Measurements from ENCODE around the gene KLHL29.

KLHL29 gene

DNA sequence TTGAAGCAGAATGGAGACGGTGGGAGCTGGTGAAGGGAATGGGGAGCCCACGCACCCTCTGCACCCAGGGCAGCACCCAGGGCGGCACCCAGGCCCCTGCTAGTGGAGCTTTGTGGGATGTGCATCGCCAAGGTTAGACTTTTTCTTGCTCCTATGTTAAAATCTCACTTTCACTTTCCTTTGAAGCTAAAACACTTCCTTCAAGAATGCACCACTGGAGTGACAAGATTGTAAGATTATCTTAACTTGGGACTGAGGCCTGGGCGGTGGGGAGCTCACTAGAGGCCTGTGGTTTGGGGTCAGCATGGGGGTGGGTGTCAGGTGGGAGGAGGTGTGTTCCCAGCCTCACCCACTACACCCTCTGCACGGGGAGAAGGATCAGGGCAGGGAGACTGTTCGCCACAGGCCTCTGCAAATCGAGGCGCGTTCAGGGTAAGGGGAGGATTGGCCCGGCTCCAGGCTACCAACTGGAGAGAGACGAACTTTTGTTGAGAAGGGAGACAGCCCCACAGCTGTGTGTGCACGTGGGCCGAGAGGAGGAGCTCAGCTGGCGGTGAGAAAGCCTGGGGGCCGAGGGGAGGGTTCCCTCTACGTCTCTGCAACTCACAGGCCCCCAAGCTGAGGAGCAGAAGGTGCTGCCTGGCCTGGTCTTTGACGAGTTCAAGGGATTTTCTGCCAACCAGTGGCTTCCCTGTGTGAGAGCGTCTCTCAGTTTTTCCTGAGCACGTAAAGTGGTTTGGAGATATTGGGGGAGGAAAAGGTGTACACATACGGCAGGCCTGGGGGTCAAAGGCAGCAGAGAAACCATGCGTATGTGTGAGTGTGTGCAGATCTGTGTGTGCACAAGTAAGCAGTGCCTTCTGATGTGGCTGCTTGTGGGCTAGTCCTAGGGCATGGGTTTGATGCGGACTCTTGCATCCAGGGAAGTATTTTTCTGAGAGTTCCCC is 147.7 kb downstream of the KLHL29 start:
- no peak for DNase-seq (ENCODE audit: low read depth)

- DNase-seq (ENCODE audit: low read depth): no peak
Observed at GRCh38 chr2:23533338-23533695, 148.3 kb downstream of the KLHL29 start.

- no peak for DNase-seq (ENCODE audit: low read depth)
Observed at GRCh38 chr2:23534771-23535170, 149.8 kb downstream of the KLHL29 start.

DNA sequence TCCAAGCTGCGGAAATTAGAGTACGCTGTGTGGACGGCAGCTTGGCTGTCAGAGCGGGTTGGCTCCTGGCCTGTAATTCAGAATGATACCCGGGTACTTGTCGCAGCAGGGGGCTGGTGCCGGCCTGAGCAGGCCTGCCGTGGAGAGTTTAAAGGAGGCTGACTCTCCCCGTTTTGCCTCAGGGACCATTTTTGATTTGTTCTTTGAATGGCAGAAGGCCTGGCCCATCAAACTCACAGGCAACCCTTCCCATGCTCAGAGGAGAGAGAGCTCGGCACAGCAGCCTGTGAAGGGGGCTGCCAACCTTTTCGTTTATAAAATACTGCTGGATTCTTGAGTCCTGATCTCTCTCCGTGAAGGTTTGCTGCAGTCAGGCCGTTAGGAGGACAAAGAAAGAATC is 151.3 kb downstream of the KLHL29 start:
- DNase-seq (ENCODE audit: low read depth): no peak

GRCh38 chr2:23537991-23538390 is 153.0 kb downstream of the KLHL29 start:
- no peak for DNase-seq (ENCODE audit: low read depth)

DNA sequence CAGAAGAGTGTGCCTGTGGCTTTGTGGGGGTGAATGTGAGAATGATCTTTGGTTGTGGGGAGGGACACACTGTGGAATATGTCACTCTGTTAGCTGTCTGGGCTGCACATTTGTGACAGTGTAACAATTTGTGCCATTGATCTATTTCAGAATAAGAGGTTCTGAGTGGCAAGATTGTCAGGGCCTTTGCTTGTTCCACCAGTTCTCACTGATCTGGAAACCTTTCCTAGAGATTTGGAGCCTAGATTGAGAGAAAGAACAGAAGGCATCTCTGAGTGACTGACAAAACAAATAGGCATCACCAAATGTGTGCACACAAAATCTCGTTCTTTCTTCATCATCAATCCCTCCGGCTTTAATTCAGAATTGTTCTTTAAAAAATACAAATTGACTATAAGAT is 153.6 kb downstream of the KLHL29 start:
- no peak for DNase-seq (ENCODE audit: low read depth)

DNA sequence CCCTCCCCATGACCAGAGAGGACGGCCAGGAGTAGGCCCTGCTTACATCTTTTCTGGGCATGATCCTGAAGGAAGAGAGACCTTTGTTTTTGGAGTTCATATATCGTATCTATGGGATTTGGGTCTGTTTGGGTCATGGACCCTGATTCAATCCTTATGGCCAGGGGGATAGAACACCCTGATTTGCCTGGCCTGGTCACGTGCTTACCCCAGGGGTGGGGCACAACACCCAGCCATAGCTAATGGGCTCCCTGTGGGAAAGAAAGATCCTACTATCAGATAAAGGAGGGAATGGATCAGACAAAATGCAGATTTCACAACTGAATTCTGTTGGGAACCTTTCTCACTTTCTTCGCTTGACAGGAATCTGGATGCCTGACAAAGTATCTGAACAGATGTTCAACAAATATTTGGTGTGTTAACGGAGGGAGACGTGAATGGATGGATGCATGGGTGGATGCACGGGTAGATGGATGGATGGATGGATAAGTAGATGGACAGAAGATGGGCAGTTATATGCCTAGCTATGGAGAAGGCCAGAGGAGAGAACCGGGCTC is 155.9 kb downstream of the KLHL29 start:
- DNase-seq (ENCODE audit: low read depth): no peak

DNA sequence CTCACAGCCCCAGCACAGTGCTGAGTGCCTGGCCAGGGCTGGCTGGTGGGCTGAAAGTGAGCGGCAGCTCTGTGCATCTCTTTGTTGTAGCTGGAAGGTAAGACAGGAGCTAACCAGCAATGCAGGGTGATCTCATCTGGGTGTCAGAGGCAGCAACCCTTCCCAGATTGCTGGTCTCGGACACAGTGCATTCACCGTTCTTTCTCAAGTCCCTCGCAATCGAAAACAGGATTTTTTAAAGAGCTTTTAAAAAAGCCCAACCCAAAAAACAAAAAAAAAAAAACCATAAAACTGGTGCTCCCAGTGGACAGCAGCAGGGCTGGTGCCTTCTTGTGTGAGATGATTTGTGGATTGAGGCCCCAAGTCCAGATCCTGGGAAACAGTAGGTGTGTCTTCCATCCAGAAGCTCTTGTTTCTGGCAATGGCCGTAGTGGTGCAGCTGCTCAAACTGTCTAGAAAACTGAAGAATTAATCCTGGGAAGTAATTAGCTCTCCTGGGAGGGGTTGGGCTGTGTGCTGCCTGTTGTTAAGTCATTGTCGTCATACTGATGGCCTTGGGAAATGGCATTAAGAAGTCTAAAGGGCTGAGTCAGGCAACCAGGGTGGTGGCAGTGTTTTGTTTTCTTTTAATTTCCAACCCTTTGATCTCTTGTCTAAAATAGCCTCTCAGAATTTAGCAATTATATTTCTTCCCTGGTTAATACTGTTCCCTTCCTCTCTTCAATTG is 156.7 kb downstream of the KLHL29 start:
- DNase-seq (ENCODE audit: low read depth): no peak

GRCh38 chr2:23542230-23542789 is 157.3 kb downstream of the KLHL29 start:
- DNase-seq (ENCODE audit: low read depth): no peak

DNA sequence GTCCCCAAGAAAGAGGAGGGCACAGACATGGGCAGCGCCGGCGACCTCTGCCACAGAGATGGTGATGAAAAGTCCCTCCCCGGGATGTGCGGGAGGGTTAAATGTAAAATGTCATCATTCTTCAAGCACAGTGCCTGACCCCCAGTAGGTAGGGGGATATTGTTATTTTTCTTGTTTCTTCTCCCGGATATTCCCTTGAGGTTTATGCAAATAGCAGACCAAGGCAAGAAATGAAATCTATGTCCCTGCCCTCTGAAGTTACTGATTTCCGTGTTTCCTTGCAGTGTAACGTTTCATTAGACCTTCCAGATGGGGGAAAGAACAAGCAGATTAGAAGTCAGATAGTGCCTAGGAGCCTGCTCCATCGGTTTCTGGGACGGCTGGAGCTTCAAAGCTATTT is 158.3 kb downstream of the KLHL29 start:
- DNase-seq (ENCODE audit: low read depth): no peak

- no peak for DNase-seq (ENCODE audit: low read depth)
Observed at GRCh38 chr2:23543728-23544127, 158.7 kb downstream of the KLHL29 start.

DNA sequence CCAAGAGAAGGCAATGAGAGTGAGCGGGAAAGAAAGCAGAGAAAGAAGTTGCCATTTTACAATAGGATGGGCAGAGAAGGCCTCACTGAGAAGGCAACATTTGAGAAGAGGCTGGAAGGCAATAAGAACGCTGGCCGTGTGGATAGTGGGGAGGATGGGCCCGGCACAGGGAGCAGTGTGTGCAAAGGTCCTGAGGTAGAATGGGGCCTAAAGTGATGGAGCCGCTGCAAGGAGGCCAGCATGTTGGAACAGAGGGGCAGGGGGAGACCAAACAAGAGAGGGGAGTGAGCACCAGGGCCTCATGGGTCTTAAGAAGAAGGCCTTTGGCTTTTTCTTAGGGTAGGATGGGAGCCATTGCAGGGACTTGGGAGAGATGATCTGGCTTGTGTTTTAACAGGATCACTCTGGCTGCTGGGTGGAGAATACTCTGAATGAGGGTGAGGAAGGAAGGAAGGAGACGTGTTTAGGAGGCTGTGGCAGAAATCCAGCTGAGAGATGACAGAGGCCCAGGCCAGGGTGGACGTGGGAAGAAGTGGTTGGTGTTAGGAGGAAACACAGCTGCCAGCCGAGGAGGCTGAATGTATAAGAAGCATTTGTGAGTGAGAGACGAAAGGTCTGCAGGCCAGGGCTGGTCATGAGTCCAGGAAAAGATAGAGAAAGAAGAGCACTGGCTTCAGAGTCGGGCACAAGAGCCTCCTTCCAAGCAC is 159.8 kb downstream of the KLHL29 start:
- DNase-seq (ENCODE audit: low read depth): no peak

DNA sequence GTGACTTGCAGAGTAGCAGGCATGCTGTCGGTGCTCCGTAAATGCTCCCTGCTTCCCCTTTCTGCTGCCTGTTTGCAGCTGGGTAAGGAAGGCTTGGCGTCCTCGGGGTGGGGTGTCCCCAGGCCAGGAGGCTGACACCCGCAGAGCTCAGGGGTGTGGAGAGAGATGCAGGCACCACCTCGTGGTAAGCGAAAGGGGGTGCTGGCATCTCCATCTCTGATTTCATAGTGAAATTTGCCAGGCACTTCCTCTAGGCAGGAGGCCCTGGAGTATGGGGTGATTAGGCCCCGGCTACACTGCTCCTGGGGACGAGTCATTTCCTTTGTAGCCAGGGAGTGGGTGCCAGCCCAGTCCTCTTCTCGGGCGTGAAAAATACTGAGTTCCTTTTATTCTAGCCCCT is 160.4 kb downstream of the KLHL29 start:
- no peak for DNase-seq (ENCODE audit: low read depth)

DNA sequence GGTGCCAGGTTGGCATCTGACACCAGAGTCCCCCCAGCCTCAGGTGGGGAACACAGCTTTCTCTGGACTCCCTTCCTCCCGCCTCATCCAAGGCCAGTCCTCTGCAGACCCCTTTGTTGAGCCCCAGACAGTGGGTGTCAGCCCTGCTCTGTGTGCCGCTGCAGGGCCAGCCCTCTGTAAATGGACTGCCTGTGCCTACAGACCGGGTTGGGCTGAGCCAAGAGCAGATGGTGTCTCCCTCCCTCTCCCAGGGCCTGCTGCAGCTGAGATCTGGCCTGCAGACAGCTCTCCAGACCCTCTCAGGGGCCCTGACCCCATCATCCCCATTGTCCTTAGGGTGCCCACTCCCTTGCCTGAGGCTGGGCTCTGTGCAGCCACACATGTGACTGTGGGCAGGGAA is 160.8 kb downstream of the KLHL29 start:
- no peak for DNase-seq (ENCODE audit: low read depth)

DNA sequence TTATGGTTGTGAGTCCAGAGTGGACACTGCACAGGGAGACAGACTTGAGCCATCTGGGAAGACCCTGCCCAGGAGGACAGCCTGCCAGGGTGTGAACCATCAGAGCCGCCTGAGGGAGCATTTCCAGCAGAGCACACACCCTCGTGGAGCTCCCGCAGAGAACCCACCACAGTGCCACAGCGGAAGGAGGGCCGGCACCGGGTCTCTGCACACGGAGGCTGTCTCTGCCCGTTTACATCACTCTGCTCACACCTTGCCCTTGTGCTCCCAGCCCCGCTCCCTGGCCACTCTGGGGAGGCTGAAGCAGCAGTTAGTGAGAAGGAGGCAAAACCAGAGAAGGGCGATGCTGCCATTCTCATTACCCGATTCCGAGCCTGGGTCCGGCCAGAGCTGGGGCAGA is 161.9 kb downstream of the KLHL29 start:
- DNase-seq (ENCODE audit: low read depth): no peak

- no peak for DNase-seq (ENCODE audit: low read depth)
Observed at GRCh38 chr2:23547725-23548124, 162.7 kb downstream of the KLHL29 start.

GRCh38 chr2:23548143-23548769 is 163.3 kb downstream of the KLHL29 start:
- no peak for DNase-seq (ENCODE audit: low read depth)

DNA sequence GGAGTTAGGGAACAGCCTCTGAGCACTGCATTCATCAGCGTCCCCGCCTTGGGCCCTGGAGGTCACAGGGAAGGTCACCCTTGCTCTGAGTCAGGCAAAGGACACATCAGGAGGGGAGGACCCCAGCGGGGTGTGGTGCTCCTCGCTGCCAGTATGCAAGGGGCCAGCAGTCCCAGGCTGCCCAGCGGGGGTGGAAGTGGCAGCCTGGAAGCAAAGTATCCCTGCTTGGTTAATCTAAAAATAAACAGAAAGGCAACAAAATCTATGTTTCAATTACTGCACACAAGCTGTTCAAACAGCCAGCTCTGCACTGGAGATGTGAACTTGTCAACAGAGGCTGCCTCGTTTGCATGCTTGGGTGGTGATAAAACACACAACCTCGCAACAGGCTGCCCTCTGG is 164.1 kb downstream of the KLHL29 start:
- no peak for DNase-seq (ENCODE audit: low read depth)

DNA sequence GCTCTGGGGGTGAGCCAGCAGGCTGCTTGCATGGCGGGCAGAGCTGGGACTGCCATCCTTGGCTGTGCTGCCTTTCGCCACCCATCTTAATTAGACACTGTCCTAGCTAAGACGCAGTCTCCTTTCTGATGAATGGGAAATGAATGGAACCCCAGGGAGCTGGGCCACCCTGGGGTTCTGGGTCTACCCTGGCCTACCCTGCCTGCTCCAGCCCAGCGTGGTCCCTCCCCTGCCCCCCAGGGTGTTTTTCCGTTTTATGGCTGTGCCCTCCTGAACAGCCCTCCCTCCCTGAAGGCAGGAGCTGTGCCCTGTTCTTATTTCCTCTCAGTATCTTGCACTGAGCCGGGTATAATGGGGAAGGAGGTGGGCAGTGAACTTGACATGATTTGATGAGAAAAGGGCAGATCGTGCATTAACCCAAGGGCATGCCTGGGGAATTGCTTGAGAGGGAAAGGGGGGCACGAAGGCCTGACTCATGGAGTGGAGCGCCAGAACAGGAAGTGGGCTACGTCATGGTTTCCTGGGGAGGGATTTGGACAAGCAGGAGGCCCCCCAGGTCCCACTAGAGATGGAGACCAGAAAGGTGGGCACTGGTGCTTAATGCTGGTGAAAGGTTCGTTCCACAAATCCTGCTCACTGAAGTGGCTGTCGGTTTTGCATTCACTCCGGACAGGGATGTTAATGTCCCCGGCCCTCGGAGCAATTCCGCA is 165.0 kb downstream of the KLHL29 start:
- DNase-seq (ENCODE audit: low read depth): no peak

DNA sequence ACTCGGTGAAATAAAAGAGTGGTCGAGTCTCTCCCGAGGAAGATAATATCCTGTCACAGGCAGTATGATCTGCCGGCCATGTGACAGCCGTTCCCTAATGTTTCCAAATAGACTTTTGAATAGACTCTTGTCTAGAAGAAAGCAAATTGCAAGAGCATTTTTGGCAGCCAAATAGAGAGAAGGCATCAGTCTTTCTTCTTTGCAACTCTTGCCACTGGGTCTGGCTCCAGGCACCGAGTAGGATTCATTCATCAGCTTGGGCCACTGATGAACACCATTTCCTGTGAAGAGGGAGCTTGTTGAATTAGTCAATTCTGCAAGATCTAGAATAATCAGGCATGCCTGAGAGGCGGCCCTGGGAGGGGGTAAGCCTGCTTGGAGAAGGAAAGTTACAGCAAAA is 165.6 kb downstream of the KLHL29 start:
- DNase-seq (ENCODE audit: low read depth): no peak

DNA sequence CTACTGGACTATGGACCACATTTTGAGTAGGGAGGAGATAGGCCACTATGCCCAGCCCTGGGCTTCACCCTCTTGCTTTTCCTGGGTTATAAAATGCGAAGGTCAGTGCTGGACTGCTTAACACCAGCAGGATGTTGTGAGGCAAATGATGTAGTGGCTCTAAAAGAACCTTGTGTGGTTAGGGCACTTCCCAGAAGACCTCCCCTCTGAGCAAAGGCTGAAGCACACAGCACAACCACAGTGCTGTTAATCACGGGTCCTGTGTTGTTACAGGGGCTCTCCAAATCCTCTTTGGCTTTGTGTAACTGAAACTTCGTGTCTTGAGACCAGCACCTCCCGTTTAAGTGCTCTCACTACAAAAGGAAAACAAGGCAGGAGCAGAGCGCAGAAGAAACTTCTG is 166.9 kb downstream of the KLHL29 start:
- no peak for DNase-seq (ENCODE audit: low read depth)

All from stimulated activated CD8-positive, alpha-beta memory T cell treated with anti-CD3 and anti-CD28 coated beads, Interleukin-7, amount 100 ng/mL, for 24 hours (primary cell).